GM18868 (cell line): ENCODE results near the gene CLEC4F.

Experiments used
- ATAC-seq: cut with Tn5 transposase; IDR thresholded peaks from one replicate; pipeline ENCODE4 v1.9.1; 2021; ENCODE audit warnings: mild to moderate bottlenecking, moderate library complexity; ENCODE audit not compliant: unreplicated experiment

The CLEC4F gene

GRCh38 chr2:70820499-70820898 lies at the start of gene CLEC4F:
CLEC4F (minus strand) TSS chr2:70820599; CDS start chr2:70820523, 76 bp downstream.
- ATAC-seq, result no peak

GRCh38 chr2:70868970-70869369 lies 48.6 kb upstream of the CLEC4F start:
- ATAC-seq, result no peak

- ATAC-seq, result peak; percentile 74
These were observed 41.6 kb upstream of the CLEC4F start for GRCh38 chr2:70861777-70862625.

- ATAC-seq, result no peak
These were observed 35.3 kb upstream of the CLEC4F start for GRCh38 chr2:70855667-70856066.

- ATAC-seq, result no peak
These were observed 34.0 kb upstream of the CLEC4F start for GRCh38 chr2:70854411-70854810.

GRCh38 chr2:70852824-70853223 lies 32.4 kb upstream of the CLEC4F start:
- no peak for ATAC-seq

DNA sequence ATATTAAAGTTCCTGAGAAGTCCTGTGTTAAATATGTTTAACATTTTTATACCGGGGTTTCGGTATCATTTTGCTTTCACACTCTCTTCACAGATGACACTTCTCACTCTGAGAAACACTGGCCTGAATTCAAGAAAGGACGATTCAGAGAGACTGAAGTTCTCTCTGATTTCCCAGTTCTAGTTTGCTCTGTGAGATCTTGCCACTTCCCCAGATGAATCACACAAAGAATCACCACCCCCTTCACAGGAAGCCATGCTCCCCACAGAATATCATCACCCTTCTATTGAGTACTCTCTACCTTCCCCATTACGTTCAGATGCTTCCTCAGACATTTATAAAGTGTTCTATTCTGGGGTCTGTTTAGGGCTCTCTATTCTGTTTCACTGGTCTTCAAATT lies 31.3 kb upstream of the CLEC4F start:
- peak; percentile 87 for ATAC-seq

DNA sequence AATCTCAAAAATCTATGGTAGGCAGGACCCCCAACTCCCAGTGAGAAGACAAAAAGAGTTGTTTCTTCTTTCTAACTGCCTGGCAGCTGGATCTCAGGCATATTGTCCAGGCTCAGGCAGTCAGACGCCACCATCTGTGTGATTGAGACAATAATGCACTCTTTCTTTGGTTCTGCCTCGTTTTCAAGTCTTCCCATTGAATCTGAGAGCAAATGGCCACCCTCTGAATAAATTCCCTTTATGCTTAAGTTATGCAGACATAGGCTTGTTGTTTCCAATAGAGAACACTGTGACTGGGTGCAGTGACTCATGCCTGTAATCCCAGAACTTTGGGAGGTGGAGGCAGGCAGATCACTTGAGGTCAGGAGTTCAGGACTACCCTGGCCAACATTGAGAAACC lies 30.5 kb upstream of the CLEC4F start:
- ATAC-seq, result no peak

GRCh38 chr2:70842401-70842800 lies 22.0 kb upstream of the CLEC4F start:
- no peak for ATAC-seq

DNA sequence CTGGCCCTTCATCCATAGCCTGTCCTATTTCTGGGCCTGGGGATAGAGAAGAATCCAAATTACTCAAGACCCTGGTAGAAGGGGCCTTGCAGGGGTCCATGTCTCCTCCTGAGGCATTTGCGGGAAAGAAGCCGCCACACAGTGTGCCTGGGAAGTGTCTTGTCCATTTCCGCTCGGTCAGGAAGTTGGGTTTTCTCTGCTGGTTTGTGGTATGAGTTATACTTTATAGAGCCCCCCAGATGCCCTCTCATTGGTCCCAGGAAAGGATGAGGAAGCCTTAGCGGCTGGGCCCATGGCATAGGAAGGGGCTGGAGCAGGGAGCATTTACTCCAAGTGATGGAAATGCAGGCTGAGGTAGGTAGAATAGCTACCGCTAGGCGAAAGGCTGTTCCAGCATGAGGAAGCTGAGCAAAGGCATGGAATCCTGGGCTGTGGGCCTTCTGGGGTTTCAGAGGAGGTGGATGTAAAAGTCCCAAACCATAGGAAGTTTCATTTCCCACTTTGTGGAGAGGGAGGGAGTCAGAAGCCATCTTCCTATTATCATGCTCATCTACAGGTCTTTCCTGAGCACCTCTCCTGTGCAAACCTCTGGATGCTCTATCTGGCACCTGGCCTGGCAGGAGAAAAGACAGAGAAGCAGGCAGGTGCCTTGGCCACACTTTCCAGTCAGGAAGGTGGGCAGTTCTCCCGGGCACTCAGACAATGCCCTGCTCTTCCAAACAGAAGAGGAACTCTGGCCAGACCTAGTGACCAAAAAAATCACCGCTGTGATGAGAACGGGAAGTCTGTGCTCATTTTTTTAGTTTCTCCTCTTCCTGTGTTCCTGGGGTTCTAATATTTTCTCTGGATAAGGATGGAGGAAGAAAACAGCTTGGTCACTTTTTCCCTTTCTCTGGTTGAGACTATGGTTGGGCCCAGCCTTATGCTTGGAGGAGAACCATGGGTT lies 17.9 kb upstream of the CLEC4F start:
- no peak for ATAC-seq

GRCh38 chr2:70835643-70836042 lies 15.2 kb upstream of the CLEC4F start, which contains the start of gene CD207:
CD207 (minus strand) TSS chr2:70835816; CDS start chr2:70835776, 40 bp downstream.
- ATAC-seq, result no peak

GRCh38 chr2:70834881-70835280 lies 14.5 kb upstream of the CLEC4F start:
- no peak for ATAC-seq

- no peak for ATAC-seq
These were observed 13.7 kb upstream of the CLEC4F start for GRCh38 chr2:70834106-70834505.

GRCh38 chr2:70833246-70833645 lies 12.8 kb upstream of the CLEC4F start:
- ATAC-seq, result no peak

DNA sequence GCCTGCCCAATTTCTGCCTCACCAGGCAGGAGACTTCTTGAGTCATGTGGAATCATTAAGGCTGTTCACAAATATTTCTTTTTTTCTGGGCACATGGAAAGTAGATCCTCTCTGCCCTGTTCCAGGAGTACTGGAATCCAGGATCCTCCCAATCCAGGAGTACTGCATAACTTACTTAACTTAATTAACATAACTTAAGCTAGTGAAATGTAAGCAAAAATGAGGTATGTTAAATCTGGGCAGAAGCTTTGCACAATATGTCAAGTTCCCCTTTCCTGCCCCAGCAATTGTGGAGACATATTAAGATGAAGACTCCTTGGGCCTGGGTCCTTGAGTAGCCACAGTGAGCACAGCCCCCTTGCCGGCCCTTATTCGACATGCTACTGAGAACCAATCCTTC lies 12.0 kb upstream of the CLEC4F start:
- ATAC-seq, result no peak

DNA sequence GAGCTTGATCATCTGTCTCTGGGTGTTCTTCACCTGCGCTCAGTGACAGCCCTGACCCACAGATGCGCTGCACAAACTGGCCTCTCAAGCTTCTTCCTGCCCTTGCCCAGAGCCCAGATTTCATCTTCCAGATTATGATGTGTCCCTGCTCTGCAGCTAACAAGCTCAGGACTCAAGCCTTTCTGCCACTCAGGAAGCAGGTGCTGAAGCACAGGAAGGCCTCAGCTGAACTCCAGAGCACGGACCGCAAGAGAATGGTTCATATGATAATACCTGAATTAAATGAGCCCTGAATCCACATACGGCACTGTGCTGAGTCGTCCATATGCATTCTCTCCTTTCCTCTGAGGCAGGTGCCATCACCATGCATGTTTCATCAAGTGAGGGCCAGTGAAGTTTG lies 11.5 kb upstream of the CLEC4F start:
- no peak for ATAC-seq

DNA sequence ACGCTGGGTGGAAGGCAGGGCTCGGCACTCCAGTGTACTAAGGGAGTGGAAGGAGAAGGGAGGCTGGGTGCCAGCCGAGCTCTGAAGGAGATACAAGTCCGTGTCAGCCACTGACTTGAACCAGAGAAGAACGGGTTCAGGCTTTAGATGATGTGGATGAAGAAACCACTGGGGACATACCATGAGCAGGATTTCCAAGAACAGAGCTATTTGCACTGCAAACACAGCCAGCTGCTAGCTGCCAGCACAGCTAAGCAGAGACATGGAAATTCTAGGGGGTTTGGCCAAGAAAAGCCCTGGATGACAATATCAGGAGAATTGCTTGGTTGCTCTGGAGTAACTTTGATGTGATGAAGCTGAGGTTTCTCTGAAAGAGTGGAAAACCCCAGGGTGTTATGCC lies 10.0 kb upstream of the CLEC4F start:
- no peak for ATAC-seq

DNA sequence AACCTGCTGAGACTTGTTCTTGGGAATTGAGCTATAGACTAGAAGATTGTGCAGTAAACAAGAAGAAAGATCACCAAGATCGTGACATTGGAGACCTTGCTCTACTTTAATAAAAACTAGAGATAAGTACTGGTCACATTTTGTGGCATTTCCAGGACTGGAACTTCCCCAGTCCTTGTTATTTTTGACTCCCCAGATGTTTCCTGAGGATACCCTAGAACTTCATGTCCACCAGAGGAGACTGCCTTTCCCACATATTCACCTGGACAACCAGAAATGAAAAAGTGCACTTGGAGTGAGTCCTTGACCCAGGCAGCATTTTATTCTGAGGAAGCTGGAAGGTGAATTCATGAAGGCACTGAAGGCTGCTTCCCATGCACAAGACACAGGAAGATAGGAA lies 9.5 kb upstream of the CLEC4F start:
- ATAC-seq, result no peak

DNA sequence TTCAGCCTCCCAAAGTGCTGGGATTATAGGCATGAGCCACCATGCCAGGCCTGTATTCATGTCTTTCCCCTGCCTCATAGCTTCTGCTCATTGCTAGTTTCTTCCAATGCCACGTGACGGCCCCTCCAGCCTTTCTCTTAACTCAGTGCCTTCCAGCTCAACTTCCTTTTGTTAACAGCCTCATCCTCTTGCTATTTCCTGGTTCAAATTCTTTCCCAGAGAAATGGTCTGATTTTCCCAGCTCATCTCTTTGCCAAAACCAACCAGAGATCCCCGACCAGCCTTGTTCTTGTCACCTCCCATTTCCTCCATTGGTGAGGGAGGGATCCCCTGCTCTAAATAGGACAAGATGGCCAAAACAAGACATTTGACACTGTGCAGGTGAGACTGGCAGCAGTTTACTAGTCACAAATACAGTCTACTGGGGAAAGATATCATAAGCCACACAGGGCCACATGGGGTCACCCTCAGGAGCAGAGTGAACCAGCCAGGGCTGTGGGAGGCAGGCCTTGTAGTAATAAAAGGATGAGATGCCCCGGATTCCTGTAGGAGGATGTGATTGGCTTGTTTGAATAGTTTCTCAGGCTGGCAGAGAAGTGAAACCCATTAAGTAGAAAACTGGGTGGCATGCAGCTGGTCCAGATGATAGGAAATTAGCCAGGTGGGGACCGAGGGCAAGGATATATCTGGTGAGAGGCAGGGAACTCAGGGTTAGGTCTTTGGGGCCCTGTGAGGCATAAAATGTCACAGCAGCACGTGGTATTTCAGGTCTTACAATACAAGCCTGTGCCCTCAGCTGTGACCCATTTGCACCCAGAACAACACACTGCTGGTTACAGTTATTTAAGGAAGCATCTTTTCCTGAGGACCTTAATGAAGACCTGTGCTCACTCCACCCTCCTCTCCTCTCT lies 8.8 kb upstream of the CLEC4F start:
- no peak for ATAC-seq

GRCh38 chr2:70828115-70828514 lies 7.7 kb upstream of the CLEC4F start:
- ATAC-seq, result no peak

- no peak for ATAC-seq
These were observed 7.0 kb upstream of the CLEC4F start for GRCh38 chr2:70827388-70827787.
